Large intestine (tissue), 12 donors: Measurements from ENCODE around the gene PRXL2C. TPM values are rescaled to one million over a fixed set of nuclear protein-coding genes. Genes with fewer than 3 reads are reported as not detected.
A peak's percentile ranks its signal among the peaks of the same experiment; 100 is the strongest.
"Not testable (repeated sequence)": the region's sequence is repeated elsewhere in the genome, so short reads cannot be mapped to it uniquely, and the experiment has no call there.

Source experiments
- DNase-seq, 2 donors: peaks; one replicate each; pipeline versions ENCODE4 v3.0.0 to v3.0.0-alpha.2; 2013
- H3K27ac ChIP-seq: one replicate; pipeline ENCODE4 v1.5.1; 2013; ENCODE audit warnings: low read length
- H3K27me3 ChIP-seq: 2 replicates; pipeline ENCODE4 v1.6.1; 2013; ENCODE audit warnings: low read length; ENCODE audit not compliant: control insufficient read depth, insufficient read depth
- H3K36me3 ChIP-seq: 2 replicates; pipeline ENCODE4 v1.6.1; 2013; ENCODE audit warnings: low read length; ENCODE audit not compliant: control insufficient read depth, insufficient read depth
- H3K4me1 ChIP-seq: one replicate; pipeline ENCODE4 v1.6.1; 2013; ENCODE audit warnings: low read length; ENCODE audit not compliant: control insufficient read depth, insufficient read depth
- H3K4me3 ChIP-seq: one replicate; pipeline ENCODE4 v1.5.1; 2013; ENCODE audit warnings: low read length
- H3K9me3 ChIP-seq: one replicate; pipeline ENCODE4 v1.6.1; 2013; ENCODE audit warnings: mild to moderate bottlenecking, low read depth, low read length, moderate library complexity; ENCODE audit not compliant: control insufficient read depth
- WGBS: methylation state at CpG from one replicate; pipeline ENCODE4 v1.1.5; 2013; ENCODE audit warnings: low lambda C conversion rate; ENCODE audit not compliant: insufficient coverage; 5-methylcytosine and 5-hydroxymethylcytosine counted together
- long read RNA-seq, 11 donors: transcript quantifications; one replicate each; lab custom pipeline, GENCODE V29; 2026
- polyA plus RNA-seq: library from polyadenylated mRNA; unstranded; fragments of 120-200 nt; gene quantifications from one replicate; pipeline ENCODE4 v1.2.1, GENCODE V29; 2013

Gene PRXL2C, protein sequence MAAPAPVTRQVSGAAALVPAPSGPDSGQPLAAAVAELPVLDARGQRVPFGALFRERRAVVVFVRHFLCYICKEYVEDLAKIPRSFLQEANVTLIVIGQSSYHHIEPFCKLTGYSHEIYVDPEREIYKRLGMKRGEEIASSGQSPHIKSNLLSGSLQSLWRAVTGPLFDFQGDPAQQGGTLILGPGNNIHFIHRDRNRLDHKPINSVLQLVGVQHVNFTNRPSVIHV
- 5.9 TPM for polyA plus RNA-seq
- long read RNA-seq, donor 1, partial matches to known transcripts, result 0 of 2 reads
- long read RNA-seq, donor 1, other reads (novel, unspliced or antisense), result 0 of 2 reads
- long read RNA-seq, donor 2, partial matches to known transcripts, result 13 of 16 reads
- long read RNA-seq, donor 2, other reads (novel, unspliced or antisense), result 0 of 16 reads
- long read RNA-seq, donor 3, result 0 reads
- long read RNA-seq, donor 4, partial matches to known transcripts, result 0 of 1 reads
- long read RNA-seq, donor 4, other reads (novel, unspliced or antisense), result 0 of 1 reads
- long read RNA-seq, donor 5, result 0 reads
- long read RNA-seq, donor 6, partial matches to known transcripts, result 15 of 19 reads
- long read RNA-seq, donor 6, other reads (novel, unspliced or antisense), result 0 of 19 reads
- long read RNA-seq, donor 7, partial matches to known transcripts, result 0 of 2 reads
- long read RNA-seq, donor 7, other reads (novel, unspliced or antisense), result 0 of 2 reads
- long read RNA-seq, donor 8, partial matches to known transcripts, result 0 of 4 reads
- long read RNA-seq, donor 8, other reads (novel, unspliced or antisense), result 0 of 4 reads
- long read RNA-seq, donor 9, transcript PRXL2C-201 (6 exons, 2,863 nt), result major isoform, 5 of 5 reads
- long read RNA-seq, donor 9, partial matches to known transcripts, result 0 of 5 reads
- long read RNA-seq, donor 9, other reads (novel, unspliced or antisense), result 0 of 5 reads
- long read RNA-seq, donor 10, partial matches to known transcripts, result 0 of 3 reads
- long read RNA-seq, donor 10, other reads (novel, unspliced or antisense), result 0 of 3 reads
- long read RNA-seq, donor 11, partial matches to known transcripts, result 7 of 10 reads
- long read RNA-seq, donor 11, other reads (novel, unspliced or antisense), result 0 of 10 reads

DNA sequence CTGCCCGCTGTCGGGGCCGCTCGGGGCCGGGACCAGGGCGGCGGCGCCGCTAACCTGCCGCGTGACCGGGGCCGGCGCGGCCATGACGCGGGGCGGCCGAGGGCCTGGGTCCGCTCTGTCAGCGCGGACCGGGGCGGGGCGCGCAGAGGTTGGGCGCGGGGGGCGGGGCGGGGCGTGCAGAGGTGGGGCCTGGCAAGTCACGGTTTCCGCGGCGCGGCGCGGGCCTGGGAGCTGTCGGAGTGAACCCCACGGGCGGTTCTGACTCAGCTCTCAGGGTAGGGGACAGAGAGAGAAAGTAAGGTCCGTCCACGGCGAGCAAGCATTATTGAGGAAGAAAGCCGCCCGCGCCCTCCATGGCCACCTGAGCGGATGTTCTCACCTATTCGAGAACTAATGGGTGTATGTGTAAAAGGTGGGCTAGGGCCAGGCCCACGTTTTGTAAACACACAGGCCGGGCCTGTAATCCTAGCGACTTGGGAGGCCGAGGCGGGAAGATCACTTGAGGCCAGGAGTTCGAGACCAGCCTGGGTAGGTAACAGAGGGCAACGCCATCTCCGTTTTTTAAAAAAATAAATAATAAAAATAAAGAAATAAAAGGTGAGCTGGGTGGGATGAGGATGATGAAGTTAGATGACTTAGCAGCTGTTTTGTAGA lies at the start of gene PRXL2C:
Gene PRXL2C (minus strand): TSS at position 120 of the 654 bp plus-strand sequence. CDS start 36 bp downstream, at position 84.
- DNase-seq, result peak in 1 of 2 donors; percentile 71
- H3K4me3 ChIP-seq, result peak within 1 kb of the TSS; percentile 59
- no peaks in the 10 kb centered on the region for H3K4me1 ChIP-seq
- 10% methylated on average over 2 of the region's 57 CpGs for WGBS
- no peaks in the 10 kb centered on the region for H3K27me3 ChIP-seq
- H3K27ac ChIP-seq, result peak within 1 kb of the TSS; percentile 78
- peaks cover 6% of the 10 kb centered on the region for H3K36me3 ChIP-seq
- H3K9me3 ChIP-seq, result no peaks in the 10 kb centered on the region

DNA sequence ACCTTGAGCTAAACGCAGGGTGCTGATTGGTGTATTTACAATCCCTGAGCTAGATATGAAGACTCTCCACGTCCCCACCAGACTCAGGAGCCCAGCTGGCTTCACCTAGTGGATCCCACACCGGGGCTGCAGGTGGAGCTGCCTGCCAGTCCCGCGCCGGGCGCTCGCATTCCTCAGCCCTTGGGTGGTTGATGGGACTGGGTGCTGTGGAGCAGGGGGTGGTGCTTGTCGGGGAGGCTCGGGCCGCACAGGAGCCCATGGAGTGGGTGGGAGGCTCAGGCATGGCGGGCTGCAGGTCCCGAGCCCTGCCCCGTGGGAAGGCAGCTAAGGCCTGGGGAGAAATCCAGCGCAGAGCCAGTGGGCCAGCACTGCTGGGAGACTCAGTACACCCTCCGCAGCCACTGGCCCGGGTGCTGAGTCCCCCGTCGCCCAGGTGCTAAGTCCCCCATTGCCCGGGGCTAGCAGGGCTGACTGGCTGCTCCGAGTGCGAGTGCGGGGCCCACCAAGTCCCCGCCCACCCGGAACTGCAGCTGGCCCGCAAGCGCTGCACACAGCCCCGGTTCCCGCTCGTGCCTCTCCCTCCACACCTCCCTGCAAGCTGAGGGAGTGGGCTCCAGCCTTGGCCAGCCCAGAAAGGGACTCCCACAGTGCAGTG lies 45.7 kb upstream of the PRXL2C start:
- H3K27ac ChIP-seq, DNase-seq, H3K4me1 ChIP-seq, H3K4me3 ChIP-seq, H3K27me3 ChIP-seq, H3K36me3 ChIP-seq, H3K9me3 ChIP-seq: not testable (repeated sequence)
- WGBS, result no CpG with 5 or more reads among the region's 30 CpGs

DNA sequence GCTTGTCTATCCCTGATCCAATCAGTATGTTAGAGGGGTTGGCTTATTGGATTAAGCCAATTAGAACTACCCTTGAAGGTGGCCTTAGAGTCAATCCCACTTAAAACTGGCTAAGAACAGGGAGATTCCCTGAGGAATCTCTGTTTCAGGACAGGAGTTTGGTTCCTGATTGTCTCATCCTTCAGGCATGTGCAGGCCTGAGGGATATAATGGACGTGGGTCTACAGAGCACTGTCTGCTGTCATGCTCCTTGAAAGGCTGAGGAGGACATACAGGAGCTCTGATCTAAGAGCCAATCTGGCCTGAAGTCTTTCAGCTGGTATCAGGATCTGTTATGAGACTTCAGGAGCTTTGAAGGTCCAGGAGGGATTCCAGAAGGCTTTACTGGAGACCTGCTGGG lies 36.2 kb upstream of the PRXL2C start:
- no peak overlapping the region for H3K4me3 ChIP-seq
- DNase-seq, result no peak
- H3K4me1 ChIP-seq, result no peaks in the 10 kb centered on the region
- no peak overlapping the region for H3K27ac ChIP-seq
- H3K27me3 ChIP-seq, result peaks cover 9% of the 10 kb centered on the region
- H3K36me3 ChIP-seq, result no peaks in the 10 kb centered on the region
- H3K9me3 ChIP-seq, result peaks cover 7% of the 10 kb centered on the region
- WGBS, result no CpG with 5 or more reads among the region's 1 CpG

DNA sequence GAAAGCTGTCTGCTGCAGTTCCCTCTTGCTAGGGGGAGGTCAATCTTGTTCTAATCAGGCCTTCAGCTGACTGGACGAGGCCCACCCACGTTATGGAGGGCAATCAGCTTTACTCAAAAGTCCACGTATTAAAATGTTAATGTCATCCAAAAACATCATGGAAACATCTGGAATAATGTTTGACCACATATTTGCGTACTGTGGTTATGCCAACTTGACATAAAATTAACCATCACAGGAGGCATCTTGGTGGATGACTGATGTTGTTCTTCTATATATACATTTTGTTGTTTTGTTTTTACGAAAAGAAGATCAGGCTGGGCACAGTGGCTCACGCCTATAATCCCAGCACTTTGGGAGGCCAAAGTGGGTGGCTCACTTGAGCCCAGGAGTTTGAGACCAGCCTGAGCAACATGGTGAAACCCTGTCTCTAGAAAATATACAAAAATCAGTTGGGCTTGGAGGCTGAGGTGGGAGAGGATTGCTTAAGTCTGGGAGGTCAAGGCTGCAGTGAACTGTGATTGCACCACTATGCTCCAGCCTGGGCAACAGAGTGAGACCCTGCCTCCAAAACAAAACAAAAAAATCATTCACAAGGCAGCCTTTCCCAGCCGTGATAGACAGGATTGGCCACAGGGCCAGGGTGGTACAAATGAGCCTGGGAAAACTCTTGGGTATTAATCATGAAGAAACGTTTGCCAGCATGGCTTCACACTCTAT lies 33.8 kb upstream of the PRXL2C start:
- H3K27me3 ChIP-seq, result peaks cover 13% of the 10 kb centered on the region
- H3K4me1 ChIP-seq, result no peaks in the 10 kb centered on the region
- DNase-seq, result no peak
- H3K27ac ChIP-seq, result no peak overlapping the region
- no peak overlapping the region for H3K4me3 ChIP-seq
- peaks cover 9% of the 10 kb centered on the region for H3K9me3 ChIP-seq
- H3K36me3 ChIP-seq, result no peaks in the 10 kb centered on the region
- WGBS, result 90% methylated on average over 2 of the region's 8 CpGs

DNA sequence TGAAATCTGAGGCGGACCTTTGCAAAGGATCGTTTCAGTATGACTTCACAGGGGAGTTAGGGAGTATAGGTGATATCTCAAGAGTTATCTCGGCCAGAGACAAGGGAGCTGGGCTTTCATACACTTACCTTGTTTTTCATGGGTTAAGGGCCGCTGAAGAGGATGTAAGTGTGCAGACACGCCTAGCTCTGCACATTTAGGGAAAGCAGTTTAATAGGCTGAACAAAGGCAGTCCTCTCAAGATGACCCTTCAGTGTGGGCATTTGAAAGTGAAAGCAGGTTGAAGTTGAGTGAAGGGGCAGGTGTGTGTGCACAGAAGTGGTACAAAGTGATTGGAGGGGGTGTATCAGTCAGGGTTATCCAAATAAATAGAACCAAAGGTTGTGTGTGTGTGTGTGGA lies 33.1 kb upstream of the PRXL2C start:
- WGBS, result 58% methylated on average over 2 of the region's 5 CpGs
- H3K27ac ChIP-seq, result no peak overlapping the region
- peak in 1 of 2 donors; percentile 12 for DNase-seq

DNA sequence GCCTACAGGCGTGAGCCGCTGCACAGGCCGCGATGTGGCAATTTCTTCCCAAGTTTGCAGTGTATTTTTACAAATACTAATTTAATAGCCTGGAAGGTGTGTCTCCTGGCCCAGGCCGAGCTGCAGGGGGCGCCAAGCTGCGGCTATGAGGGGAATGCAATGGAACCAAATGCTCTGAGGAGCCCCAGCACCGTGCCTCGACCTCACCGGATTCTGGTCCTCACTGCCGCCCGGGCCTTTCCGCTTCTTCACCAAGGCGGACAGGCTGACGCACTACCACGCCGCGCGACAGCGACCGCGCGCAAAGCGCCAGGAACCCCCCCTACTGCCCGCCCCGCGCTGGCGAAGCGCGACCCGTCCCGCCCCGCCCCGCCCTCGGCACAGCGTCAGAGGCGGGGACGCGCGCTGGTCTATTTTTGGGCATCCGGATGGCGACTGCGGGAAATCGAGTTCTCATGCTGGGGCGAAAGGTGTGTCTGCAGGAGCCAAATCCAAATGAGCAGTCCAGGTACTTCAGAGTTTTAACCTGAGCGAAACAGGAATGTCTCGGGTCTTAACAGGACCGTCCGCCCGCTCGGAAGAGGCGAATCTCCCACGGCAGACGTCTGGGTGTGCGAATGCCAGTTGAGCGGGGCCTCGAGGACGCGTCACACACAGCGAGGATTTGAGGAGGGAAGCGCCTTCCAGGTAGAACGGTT lies 31.7 kb upstream of the PRXL2C start:
- H3K9me3 ChIP-seq, result peaks cover 9% of the 10 kb centered on the region
- no peaks in the 10 kb centered on the region for H3K4me1 ChIP-seq
- peak; percentile 43 to 70 for DNase-seq
- peaks cover 13% of the 10 kb centered on the region for H3K27me3 ChIP-seq
- no peaks in the 10 kb centered on the region for H3K36me3 ChIP-seq
- WGBS, result no CpG with 5 or more reads among the region's 62 CpGs
- H3K4me3 ChIP-seq, result peak overlapping the region; percentile 33
- no peak overlapping the region for H3K27ac ChIP-seq

More for the DNA sequence above, 33.1 kb upstream of the PRXL2C start:
- Histone ChIP-seq H3K27me3 (peaks cover 13% of the 10 kb centered on the region), H3K9me3 (peaks cover 9% of the 10 kb centered on the region), H3K36me3 (no peaks in the 10 kb centered on the region), H3K4me3 (no peak overlapping the region), H3K4me1 (no peaks in the 10 kb centered on the region)

DNA sequence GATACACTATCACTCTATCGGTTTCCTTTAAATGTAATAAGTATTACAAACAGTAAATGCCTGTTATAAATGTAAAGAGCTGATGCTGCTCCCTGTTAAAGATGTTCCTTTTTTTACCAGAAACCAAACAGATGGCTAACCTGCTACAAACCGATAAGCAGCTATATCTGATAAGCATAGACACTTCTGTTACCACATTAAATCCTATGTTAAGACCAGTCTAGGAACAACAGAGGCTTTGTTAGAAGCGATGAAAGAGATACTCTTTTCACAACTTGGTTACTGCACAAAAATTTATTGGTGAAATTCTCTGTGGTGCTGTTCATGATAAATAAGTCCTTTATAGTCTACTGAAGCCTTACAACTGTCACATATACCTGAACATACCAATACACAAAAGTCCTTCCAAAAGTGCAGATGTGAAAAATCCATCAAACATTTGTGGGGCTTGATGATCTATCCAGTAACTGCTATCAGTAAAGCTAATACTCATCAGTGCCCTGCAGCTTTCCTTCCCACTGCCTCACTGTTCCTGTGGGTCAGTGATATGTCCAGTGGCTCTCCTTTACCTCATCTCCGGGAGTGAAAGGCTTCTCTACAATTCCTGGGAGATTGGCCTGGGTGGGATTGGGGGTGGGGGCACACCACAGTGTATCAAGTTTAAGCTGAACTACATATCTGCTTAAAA lies 25.8 kb upstream of the PRXL2C start:
- Histone ChIP-seq H3K4me1 (no peaks in the 10 kb centered on the region), H3K27me3 (peaks cover 2% of the 10 kb centered on the region), H3K27ac (no peak overlapping the region), H3K9me3 (no peaks in the 10 kb centered on the region), H3K4me3 (no peak overlapping the region), H3K36me3 (no peaks in the 10 kb centered on the region)
- WGBS, result no CpG with 5 or more reads among the region's 4 CpGs
- DNase-seq, result no peak

DNA sequence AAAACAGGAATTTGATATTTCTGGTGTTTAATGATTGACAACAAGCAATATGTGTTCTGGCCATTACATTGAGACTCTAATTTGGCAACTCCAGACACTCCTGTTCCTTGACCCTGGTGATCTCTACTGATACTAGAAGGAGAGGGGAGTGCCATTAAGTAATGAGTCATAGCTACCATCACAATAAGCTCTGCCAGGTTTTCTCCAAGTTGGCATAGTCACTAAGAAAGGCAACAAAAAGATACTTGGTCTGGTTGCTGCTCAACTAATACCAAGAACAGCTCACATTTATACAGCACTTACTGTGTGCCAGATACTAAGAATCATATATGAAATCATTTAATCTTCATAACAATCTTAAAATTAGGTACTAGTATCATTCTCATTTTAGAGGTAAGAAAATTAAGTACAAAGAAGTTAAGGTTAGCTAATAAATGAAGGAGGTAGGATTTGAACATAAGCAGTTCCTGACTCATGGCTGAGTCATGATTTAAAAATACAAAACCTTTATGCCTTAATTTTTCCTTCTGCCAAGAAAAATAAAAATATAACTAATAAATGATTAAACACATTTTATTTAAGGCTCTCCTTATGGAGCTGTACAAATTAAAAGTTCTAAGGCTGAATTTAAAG lies 19.9 kb upstream of the PRXL2C start:
- no peak overlapping the region for H3K4me3 ChIP-seq
- DNase-seq, result no peak
- H3K36me3 ChIP-seq, result no peaks in the 10 kb centered on the region
- no peaks in the 10 kb centered on the region for H3K27me3 ChIP-seq
- H3K4me1 ChIP-seq, result no peaks in the 10 kb centered on the region
- H3K9me3 ChIP-seq, result no peaks in the 10 kb centered on the region
- no peak overlapping the region for H3K27ac ChIP-seq
